Naive thymus-derived CD8-positive, alpha-beta T cell (primary cell): ENCODE measurements around the gene NTM. TPM values are rescaled to one million over a fixed set of nuclear protein-coding genes. Genes with fewer than 3 reads are reported as not detected.

Source experiments
- ATAC-seq, 2 donors: fragments of 150-1000 bp; cut with Tn5 transposase in 1 of 2; sonication (Bioruptor Pico), chemical (Tn5 transposase) in 1 of 2; 1 replicate in 1 of 2; 2 replicates in 1 of 2; pipeline ENCODE4 v1.10.0; 2021; ENCODE audit warnings: mild to moderate bottlenecking in 2 of 2, moderate library complexity in 2 of 2
- POLR2A ChIA-PET: fragments of 350-600 bp; sonication (Branson Sonifier 250); formaldehyde crosslinking; loops from one replicate; lab custom pipeline; 2021; ENCODE audit warnings: antibody characterized with exemption; lab: Charles Lee
- DNase-seq, 10 donors: peaks; one replicate each; pipeline versions ENCODE4 v3.0.0 to v3.0.0-alpha.2; 2020 to 2022
- H3K27ac Mint-ChIP-seq, 10 donors: one replicate each; pipeline ENCODE4 v1.8.0; 2020 to 2022; ENCODE audit warnings: mild to moderate bottlenecking in 10 of 10, mixed read lengths in 10 of 10, moderate library complexity in 4 of 10, inconsistent platforms in 1 of 10
- H3K27me3 Mint-ChIP-seq, 5 donors: one replicate each; pipeline ENCODE4 v1.8.0; 2021 to 2022; ENCODE audit warnings: mixed read lengths in 5 of 5
- H3K36me3 Mint-ChIP-seq, 3 donors: one replicate each; pipeline ENCODE4 v1.8.0; 2020 to 2022; ENCODE audit warnings: mixed read lengths in 3 of 3, mild to moderate bottlenecking in 2 of 3, inconsistent platforms in 1 of 3
- H3K4me1 Mint-ChIP-seq, 4 donors: one replicate each; pipeline ENCODE4 v1.8.0; 2021 to 2022; ENCODE audit warnings: mixed read lengths in 4 of 4
- H3K4me3 Mint-ChIP-seq, 10 donors: one replicate each; pipeline ENCODE4 v1.8.0; 2020 to 2022; ENCODE audit warnings: mild to moderate bottlenecking in 10 of 10, mixed read lengths in 10 of 10, moderate library complexity in 6 of 10, inconsistent platforms in 1 of 10
- H3K9me3 Mint-ChIP-seq, 9 donors: one replicate each; pipeline ENCODE4 v1.8.0; 2020 to 2022; ENCODE audit warnings: mixed read lengths in 9 of 9, mild to moderate bottlenecking in 3 of 9, inconsistent platforms in 1 of 9, moderate library complexity in 1 of 9
- polyA plus RNA-seq, 3 donors: library from polyadenylated mRNA; unstranded; fragments of 300-500 nt; fragmentation: Illumina TruSeq; gene quantifications; one replicate each; pipeline ENCODE4 v1.2.3, GENCODE V29; 2021
- total RNA-seq, 8 experiments: library from RNA in 2 of 8; stranded (reverse) in 2 of 8; gene quantifications; one replicate each; pipeline ENCODE4 v1.2.3 and lab custom pipeline; 2021 to 2026

Gene NTM
- total and polyA plus RNA-seq, 5 experiments from 2014 or later, result not detected

DNA sequence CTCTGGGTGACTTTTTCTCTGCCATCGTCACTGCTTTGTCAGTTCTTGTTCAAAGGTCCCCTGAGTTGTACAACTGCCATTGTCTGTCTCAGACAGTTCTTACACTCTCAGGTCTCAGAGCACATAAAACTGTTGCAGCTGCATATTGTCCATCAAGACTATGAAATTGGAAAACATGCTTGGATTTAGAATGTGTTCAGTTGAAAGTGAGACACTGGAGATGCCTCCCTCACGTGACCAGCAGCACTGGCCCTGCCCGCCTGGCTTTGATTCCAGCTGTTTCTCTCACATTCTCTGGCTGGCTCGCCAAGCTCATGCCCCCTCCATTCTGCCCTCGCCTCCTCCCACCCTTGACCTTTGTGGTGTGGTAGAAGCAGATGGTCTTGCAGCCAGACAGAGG is 244.2 kb downstream of the NTM start:
- no peak for DNase-seq
- H3K27ac Mint-ChIP-seq, result no peak overlapping the region
- POLR2A ChIA-PET, result no interaction called here
- peaks cover 0 to 2% (median 0%) of the 10 kb centered on the region in 9 donors for H3K9me3 Mint-ChIP-seq
- no peak for ATAC-seq
- H3K4me3 Mint-ChIP-seq, result no peak overlapping the region
- peaks cover 0 to 27% (median 4%) of the 10 kb centered on the region in 5 donors for H3K27me3 Mint-ChIP-seq
- no peaks in the 10 kb centered on the region for H3K36me3 Mint-ChIP-seq
- no peaks in the 10 kb centered on the region for H3K4me1 Mint-ChIP-seq

DNA sequence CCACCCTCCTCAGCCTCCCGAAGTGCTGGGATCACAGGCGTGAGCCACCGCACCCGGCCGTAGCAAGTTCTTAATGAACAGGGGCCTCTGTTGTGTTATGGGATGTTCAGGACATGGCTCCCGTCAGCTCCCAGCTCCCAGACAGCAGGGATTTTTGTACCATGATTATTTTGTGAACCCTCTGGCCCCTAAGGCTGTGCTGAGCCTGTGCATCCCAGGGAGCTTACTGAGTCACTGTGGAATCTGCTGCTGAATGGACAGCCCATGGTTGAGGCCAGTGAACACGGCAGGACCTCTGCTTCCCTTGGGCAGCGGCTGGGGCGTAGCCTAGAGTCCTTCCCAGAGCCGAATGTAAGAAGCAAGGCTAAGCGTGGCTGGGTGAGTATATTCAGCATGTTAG is 245.2 kb downstream of the NTM start:
- no peak overlapping the region for H3K4me3 Mint-ChIP-seq
- H3K36me3 Mint-ChIP-seq, result no peaks in the 10 kb centered on the region

DNA sequence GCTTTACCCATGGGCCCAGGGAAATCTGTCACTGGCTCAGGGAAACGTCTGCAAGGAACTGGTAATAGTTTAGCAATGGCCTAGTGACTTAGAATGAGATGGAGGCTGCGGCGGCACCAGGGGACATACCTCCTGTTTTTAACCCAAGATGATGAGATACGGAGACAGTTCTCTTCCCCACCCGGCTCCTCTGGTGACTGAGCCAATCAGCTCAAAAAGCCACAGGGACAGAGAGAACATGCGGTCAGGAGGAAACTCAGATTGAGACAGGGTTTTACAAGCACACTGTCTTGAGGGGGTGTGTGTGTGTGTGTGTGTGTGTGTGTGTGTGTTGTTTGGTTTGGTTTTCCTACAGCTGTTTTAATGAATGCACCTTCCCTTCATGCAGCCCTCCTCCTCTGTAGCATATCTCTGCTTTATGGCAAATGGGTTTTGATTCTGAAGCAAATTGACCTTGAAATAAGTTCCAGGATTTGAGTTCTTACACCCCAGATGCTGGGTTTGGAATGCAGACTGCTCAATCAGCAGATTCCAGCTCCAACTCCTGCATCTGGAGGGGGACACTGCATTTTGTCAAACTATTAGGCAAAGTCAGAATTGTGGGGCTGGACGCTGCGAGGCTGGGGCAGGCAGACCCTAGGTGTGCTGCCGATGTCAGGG is 246.2 kb downstream of the NTM start:
- POLR2A ChIA-PET, result no interaction called here
- Mint-ChIP-seq H3K4me1 (no peaks in the 10 kb centered on the region), H3K9me3 (peaks cover 0 to 2% (median 0%) of the 10 kb centered on the region in 9 donors), H3K27me3 (peaks cover 0 to 9% (median 1%) of the 10 kb centered on the region in 5 donors), H3K36me3 (no peaks in the 10 kb centered on the region), H3K4me3 (no peak overlapping the region), H3K27ac (no peak overlapping the region)
- DNase-seq (no peak), ATAC-seq (no peak)

More for the DNA sequence above, 245.2 kb downstream of the NTM start:
- POLR2A ChIA-PET, result no interaction called here
- no peak for ATAC-seq
- H3K27me3 Mint-ChIP-seq, result peaks cover 0 to 17% (median 1%) of the 10 kb centered on the region in 5 donors
- no peak overlapping the region for H3K27ac Mint-ChIP-seq
- no peaks in the 10 kb centered on the region for H3K4me1 Mint-ChIP-seq
- DNase-seq, result no peak
- peaks cover 0 to 2% (median 0%) of the 10 kb centered on the region in 9 donors for H3K9me3 Mint-ChIP-seq

DNA sequence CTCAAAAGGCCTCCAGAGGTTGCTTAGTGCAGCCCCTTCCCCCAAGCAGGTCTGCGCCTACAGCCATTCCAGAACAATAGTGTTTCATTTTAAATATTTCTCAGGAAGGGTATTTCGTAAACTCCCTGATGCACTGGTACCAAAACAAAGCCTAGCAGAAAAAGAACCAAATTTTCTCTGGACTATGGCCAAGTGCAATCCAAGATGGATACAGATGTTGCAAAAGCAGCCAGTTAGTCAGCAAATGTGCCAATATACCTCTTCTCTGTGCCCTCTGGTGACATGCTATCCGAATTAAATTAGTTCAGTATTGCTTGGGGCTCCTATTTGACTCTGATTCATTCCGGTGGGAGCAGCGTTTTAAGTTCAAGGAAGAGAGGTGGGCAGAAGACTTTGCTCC is 247.8 kb downstream of the NTM start:
- H3K4me3 Mint-ChIP-seq, result no peak overlapping the region
- POLR2A ChIA-PET, result no interaction called here
- peaks cover 0 to 9% (median 3%) of the 10 kb centered on the region in 5 donors for H3K27me3 Mint-ChIP-seq
- no peak for DNase-seq
- no peak for ATAC-seq
- H3K27ac Mint-ChIP-seq, result no peak overlapping the region
- no peaks in the 10 kb centered on the region for H3K4me1 Mint-ChIP-seq
- no peaks in the 10 kb centered on the region for H3K36me3 Mint-ChIP-seq
- H3K9me3 Mint-ChIP-seq, result no peaks in the 10 kb centered on the region

DNA sequence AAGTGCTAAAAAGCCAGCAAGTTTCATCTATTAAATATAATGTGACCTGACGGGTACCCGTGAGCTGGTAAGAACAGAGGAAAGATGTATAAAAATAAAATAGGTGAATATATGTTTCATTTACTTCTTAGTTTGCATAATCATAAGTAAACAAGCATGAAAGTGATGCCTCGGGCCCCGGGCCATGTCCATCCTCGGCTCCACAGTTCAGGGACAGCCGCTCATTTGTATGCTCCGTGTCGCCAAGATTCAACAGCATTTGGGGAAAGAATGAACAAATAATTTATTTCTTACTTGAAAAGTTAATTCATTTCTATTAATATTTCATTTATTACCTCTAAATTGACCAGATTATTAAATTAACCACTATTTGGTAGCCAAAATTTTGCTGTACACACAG is 251.8 kb downstream of the NTM start:
- Mint-ChIP-seq H3K4me3 (no peak overlapping the region), H3K9me3 (no peaks in the 10 kb centered on the region), H3K27ac (no peak overlapping the region), H3K4me1 (peaks cover 0 to 4% (median 0%) of the 10 kb centered on the region in 4 donors), H3K27me3 (peaks cover 0 to 2% (median under 1%) of the 10 kb centered on the region in 5 donors), H3K36me3 (no peaks in the 10 kb centered on the region)
- no peak for DNase-seq
- POLR2A ChIA-PET, result no interaction called here
- ATAC-seq, result no peak

DNA sequence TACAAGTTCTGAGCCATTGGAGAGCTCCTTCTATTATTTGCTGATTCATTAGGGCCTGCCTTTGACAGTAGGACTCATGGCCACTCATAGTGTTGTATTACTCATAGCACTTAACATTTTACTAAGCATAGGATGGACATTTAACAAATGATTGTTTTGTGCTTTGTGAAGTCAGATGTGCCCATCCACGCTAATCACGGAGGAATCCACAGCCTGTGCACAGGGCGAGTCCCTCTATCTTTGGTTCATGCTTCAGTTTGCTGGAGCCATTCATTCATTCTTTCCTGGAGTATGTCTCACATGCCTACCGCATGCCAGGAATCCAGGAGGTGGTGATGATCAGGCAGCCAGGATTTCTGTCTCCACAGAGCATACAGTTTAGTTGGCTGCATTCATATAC is 254.1 kb downstream of the NTM start:
- POLR2A ChIA-PET, result no interaction called here
- H3K9me3 Mint-ChIP-seq, result peaks cover 0 to 2% (median 0%) of the 10 kb centered on the region in 9 donors
- peaks cover 0 to 5% (median 0%) of the 10 kb centered on the region in 4 donors for H3K4me1 Mint-ChIP-seq
- no peak overlapping the region for H3K27ac Mint-ChIP-seq
- peaks cover 0 to 6% (median 0%) of the 10 kb centered on the region in 5 donors for H3K27me3 Mint-ChIP-seq
- H3K36me3 Mint-ChIP-seq, result no peaks in the 10 kb centered on the region
- H3K4me3 Mint-ChIP-seq, result no peak overlapping the region
- DNase-seq, result no peak
- no peak for ATAC-seq

DNA sequence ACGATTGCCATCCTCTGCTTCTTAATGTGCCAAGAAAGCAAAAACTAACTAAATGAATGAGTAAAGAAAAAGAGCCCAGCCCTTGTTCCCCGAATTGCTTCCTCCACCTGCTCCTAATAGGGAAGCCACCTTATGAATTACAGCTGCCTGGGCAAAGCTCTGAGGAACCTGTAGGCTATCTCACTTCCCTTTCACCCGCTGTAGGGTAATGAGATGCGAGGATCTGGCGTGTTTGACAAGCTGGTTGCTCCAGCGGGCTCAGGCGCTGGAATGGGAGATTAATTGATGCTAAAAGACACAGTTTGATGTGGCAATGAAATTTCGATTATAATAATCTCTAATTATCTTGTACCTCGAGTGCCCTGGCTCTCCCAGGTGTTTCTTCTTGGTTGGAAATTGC is 256.4 kb downstream of the NTM start:
- no peak for DNase-seq
- Mint-ChIP-seq H3K9me3 (peaks cover 0 to 2% (median 0%) of the 10 kb centered on the region in 9 donors), H3K27me3 (peaks cover 0 to 6% (median 0%) of the 10 kb centered on the region in 5 donors), H3K4me3 (no peak overlapping the region), H3K4me1 (peaks cover 0 to 5% (median 0%) of the 10 kb centered on the region in 4 donors), H3K36me3 (no peaks in the 10 kb centered on the region), H3K27ac (no peak overlapping the region)
- ATAC-seq, result no peak
- POLR2A ChIA-PET, result no interaction called here

DNA sequence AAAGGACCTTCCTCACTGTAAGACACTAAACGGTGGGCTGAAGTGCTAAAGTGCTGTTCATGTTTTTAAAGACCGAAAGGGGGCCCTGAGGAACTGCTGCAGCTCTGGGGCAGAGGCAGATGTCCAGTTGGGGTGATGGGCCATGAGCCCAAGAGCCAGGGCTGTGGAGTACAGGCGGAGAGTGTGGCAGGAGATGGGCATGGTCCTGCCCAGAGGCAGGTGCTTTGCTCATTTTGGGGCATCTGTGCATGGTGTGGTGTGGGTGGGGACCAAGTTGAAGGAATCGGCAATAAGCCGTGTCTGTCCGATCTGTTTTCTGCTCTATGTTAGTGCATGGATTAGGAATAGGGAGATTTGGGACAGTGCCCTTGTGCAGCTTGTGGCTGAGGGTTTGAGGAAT is 258.3 kb downstream of the NTM start:
- no peak overlapping the region for H3K27ac Mint-ChIP-seq
- H3K9me3 Mint-ChIP-seq, result peaks cover 0 to 2% (median 0%) of the 10 kb centered on the region in 9 donors
- ATAC-seq, result no peak
- DNase-seq, result no peak
- H3K4me1 Mint-ChIP-seq, result peaks cover 0 to 5% (median 0%) of the 10 kb centered on the region in 4 donors
- H3K27me3 Mint-ChIP-seq, result peaks cover 0 to 8% (median 0%) of the 10 kb centered on the region in 5 donors
- no peaks in the 10 kb centered on the region for H3K36me3 Mint-ChIP-seq
- POLR2A ChIA-PET, result no interaction called here
- no peak overlapping the region for H3K4me3 Mint-ChIP-seq

DNA sequence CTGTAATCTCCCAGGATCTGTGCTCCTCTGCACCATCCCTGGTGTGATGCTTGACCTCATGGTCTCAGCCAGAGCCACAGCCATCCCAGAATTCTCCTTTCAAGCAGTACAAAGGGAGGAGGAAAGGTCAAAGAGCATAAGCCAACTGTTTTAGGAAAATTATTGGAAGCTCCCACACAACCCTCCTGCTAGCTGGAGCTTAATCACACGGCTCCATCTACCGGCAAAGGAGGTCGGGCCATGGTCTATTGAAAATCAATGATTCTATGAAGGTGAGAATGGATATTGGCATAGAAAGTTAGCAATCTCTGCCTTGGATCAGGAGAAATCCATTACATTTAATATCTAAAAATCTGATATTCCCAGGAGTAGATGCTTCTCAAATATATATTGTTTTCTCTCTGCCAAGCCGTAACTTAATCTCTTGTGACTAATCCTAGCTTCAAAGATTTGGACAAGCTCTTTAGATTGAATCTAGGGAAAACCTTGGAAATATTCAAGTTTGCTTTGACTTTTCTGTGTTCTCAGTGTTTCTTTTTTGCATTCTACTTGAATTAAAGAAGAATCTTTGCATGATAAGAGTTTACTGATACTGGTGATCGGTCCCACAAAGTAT is 259.6 kb downstream of the NTM start:
- POLR2A ChIA-PET, result no interaction called here
- Mint-ChIP-seq H3K27ac (no peak overlapping the region), H3K9me3 (peaks cover 0 to 2% (median 0%) of the 10 kb centered on the region in 9 donors), H3K27me3 (peaks cover 0 to 8% (median 0%) of the 10 kb centered on the region in 5 donors), H3K36me3 (no peaks in the 10 kb centered on the region), H3K4me1 (peaks cover 0 to 5% (median 0%) of the 10 kb centered on the region in 4 donors), H3K4me3 (no peak overlapping the region)
- no peak for ATAC-seq
- DNase-seq, result no peak

DNA sequence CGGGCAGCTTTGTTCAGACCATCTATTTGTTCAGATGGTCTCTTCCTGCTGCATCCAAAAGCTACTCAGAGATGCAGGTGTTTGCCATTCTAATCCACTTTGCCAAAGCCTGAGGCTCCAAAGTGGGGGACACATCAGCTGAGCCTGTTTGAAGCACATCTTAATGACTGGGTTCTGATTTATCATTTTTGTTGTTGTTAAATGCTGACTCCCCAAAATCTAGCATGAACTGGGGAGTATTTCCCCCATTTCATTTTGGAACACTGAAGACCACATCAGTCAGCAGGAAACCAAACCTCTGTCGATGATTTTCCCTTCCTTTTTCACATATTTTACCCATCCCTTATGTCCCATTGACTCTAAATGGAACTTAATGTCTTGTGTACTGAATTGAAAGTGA is 262.6 kb downstream of the NTM start:
- DNase-seq (no peak), ATAC-seq (no peak)
- H3K27me3 Mint-ChIP-seq, result peaks cover 0 to 11% (median 8%) of the 10 kb centered on the region in 5 donors
- H3K9me3 Mint-ChIP-seq, result peaks cover 0 to 2% (median 0%) of the 10 kb centered on the region in 9 donors
- POLR2A ChIA-PET, result no interaction called here
- H3K4me3 Mint-ChIP-seq, result no peak overlapping the region
- no peak overlapping the region for H3K27ac Mint-ChIP-seq
- H3K36me3 Mint-ChIP-seq, result no peaks in the 10 kb centered on the region
- H3K4me1 Mint-ChIP-seq, result no peaks in the 10 kb centered on the region

DNA sequence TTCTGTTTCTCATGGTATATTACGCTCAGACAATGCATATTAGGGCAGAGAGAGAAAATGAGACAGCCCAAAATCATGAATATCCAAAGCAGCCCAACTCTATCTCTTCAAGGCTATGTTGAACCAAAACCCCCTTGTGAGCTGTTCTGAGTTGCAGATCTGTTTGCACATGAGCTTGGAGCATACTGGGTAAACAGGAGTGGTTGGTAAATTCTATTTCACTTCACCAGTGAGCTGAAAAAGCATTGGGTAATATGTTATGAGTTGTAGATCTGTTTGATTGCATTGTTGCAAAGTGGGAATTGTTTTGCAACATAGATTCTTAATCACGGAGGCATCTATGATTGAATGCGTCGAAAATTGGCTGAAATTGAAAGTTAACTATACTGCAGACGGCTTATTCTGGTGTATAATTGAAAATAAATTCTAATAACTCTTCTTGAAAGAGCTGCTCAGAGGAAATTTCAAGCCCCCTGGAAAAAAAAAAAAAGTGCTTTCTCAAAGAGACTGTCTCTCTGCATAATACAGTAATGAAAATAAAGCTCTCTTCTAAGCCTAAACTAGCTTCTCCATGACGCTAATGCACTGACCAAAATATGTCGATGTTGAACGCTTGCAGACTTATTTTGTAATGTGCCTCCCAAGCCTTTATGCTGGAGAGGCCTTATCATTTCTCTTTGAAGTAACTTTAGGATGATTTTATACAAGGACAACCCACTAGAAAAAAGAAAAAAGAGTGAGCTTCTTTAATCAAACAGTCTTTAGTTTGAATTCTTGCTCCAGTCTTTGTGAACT is 263.7 kb downstream of the NTM start:
- peaks cover 0 to 2% (median 0%) of the 10 kb centered on the region in 9 donors for H3K9me3 Mint-ChIP-seq
- no peaks in the 10 kb centered on the region for H3K4me1 Mint-ChIP-seq
- peaks cover 0 to 11% (median 4%) of the 10 kb centered on the region in 5 donors for H3K27me3 Mint-ChIP-seq
- POLR2A ChIA-PET, result no interaction called here
- ATAC-seq (no peak), DNase-seq (no peak)
- H3K4me3 Mint-ChIP-seq, result no peak overlapping the region
- H3K27ac Mint-ChIP-seq, result no peak overlapping the region
- H3K36me3 Mint-ChIP-seq, result no peaks in the 10 kb centered on the region

DNA sequence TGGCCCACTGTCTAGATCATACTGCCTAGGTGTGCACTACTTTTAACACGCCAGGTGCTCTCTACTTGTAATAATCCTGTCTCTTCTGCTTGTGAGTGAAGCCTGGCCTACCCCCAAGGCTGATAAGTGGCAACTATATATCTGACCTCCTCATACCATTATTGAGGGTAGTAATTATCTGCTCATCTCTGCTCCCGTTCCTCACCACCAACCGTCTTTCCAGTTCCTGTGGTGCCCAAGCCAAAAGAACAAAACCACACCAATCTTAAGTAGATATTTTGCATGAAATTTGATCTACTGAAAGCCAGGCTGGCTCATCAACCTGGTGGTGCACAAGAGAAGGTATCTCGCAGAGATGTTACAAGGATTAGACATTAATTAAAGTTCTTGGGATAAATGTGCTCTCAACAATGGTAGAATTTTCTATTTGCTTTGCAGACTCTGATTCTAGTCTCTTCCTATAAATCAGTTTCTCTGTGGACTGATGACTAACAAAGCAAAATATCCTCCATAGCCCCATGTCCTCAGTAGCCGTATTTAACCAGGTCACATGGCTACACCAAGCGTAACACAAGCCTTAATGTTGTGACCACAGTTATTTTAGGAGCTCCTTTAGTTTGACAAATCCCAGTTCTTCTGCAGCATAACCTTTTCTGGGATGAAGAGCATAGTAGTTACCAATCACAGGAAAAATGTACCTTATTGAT is 267.2 kb downstream of the NTM start:
- peaks cover 0 to 16% (median 3%) of the 10 kb centered on the region in 5 donors for H3K27me3 Mint-ChIP-seq
- no peaks in the 10 kb centered on the region for H3K4me1 Mint-ChIP-seq
- H3K9me3 Mint-ChIP-seq, result peaks cover 0 to 2% (median 0%) of the 10 kb centered on the region in 9 donors
- H3K36me3 Mint-ChIP-seq, result no peaks in the 10 kb centered on the region
- no peak for ATAC-seq
- H3K4me3 Mint-ChIP-seq, result no peak overlapping the region
- POLR2A ChIA-PET, result no interaction called here
- no peak for DNase-seq
- no peak overlapping the region for H3K27ac Mint-ChIP-seq
